ENCODE results near the gene LBHD1. TPM values are rescaled to one million over a fixed set of nuclear protein-coding genes. Genes with fewer than 3 reads are reported as not detected.
"Not testable (repeated sequence)": the region's sequence is repeated elsewhere in the genome, so short reads cannot be mapped to it uniquely, and the experiment has no call there.

LBHD1 gene
- total and polyA plus RNA-seq, 2 of the 4 experiments (the other 2 are of a cell fraction) = 1.6 to 4.0 TPM

DNA sequence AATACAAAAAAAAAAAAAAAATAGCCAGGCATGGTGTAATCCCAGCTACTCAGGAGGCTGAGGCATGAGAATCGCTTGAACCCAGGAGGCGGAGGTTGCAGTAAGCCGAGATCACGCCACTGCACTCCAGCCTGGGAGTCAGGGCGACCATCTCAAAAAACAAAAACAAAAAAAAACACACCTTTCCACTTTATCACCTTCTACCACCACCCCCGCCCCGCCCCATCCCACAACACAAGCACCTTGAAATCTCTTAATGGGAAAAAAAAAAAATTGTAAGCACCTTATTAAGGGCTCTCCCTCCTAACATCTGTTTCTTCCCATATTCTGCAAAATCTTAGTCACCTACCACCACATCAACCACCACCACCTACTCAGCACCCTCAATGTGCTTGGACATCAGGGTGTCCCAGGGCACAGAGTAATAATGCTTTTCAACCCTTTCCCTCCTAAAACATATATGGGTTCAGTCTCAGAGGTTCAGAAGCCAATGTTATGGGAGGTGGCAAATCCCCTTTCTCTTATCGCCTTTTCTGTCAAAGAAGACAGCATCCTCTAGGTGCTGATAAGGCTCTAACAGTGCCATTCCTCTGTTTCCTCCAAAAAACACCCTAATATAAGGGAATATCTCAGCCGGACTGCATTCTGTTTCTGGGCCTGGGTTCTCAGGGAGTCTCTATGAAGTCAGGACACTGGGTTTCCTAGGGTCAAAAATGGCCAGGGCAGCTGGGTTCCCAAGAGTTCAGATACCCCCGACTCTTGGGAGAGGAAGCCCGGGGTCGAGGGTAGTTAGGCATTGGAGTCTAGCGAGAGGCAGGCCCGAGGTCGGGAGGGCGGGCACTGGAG is 19.7 kb downstream of the LBHD1 start:
- Histone ChIP-seq H4K5ac (ENCODE audit: low read depth, low read length) (no peak overlapping the region), H4K91ac (ENCODE audit: insufficient read depth, low read depth, low read length) (0 out of 2 replicates have a peak overlapping the region, but pooled peaks have one; percentile 48), H4K20me1 (ENCODE audit: insufficient read depth, low read length) (no peaks in the 10 kb centered on the region; the same call in 1 of the 2 replicates), H2AFZ (replicated peaks; ENCODE audit: low read length, poor library complexity) (peak overlapping the region; percentile 98), H3K4me2 (ENCODE audit: low read depth, low read length) (peak overlapping the region; percentile 100), H2BK15ac (ENCODE audit: low read depth, low read length) (no peak overlapping the region), H2AK9ac (replicated peaks; ENCODE audit: low read depth, low read length, poor library complexity) (peak overlapping the region; percentile 89), H2BK20ac (ENCODE audit: low read depth, low read length) (no peak overlapping the region), H3K23ac (ENCODE audit: low read depth, low read length) (peak overlapping the region; percentile 75), H3K36me3 (ENCODE audit: control insufficient read depth, insufficient read depth, low read length) (peaks cover 24% of the 10 kb centered on the region), H3K9me3 (ENCODE audit: control insufficient read depth, insufficient read depth, low read length) (no peaks in the 10 kb centered on the region), H3K4me1 (ENCODE audit: control insufficient read depth, insufficient read depth, low read length) (peaks cover 2% of the 10 kb centered on the region; the same call in 1 of the 2 replicates), H4K8ac (ENCODE audit: low read depth in 2 of 2, low read length in 2 of 2) (peak overlapping the region; percentile 10 to 87), H3K14ac (replicated peaks; ENCODE audit: low read depth, low read length) (peak overlapping the region; percentile 94), H2BK120ac (ENCODE audit: low read depth, low read length) (no peak overlapping the region), H3K79me1 (ENCODE audit: low read depth in 1 of 2, low read length in 2 of 2) (peaks cover 6 to 42% of the 10 kb centered on the region in 2 experiments), H3K27me3 (ENCODE audit: control insufficient read depth, insufficient read depth, low read length) (no peaks in the 10 kb centered on the region), H3K56ac (ENCODE audit: extremely low read depth, insufficient read depth, low read length) (peak overlapping the region; percentile 66; the same call in 1 of the 2 replicates), H2AK5ac (ENCODE audit: low read depth, low read length) (peak overlapping the region; percentile 62; the same call in 1 of the 2 replicates), H3K9me1 (ENCODE audit: insufficient read depth, low read length) (no peaks in the 10 kb centered on the region), H3K4me3 (ENCODE audit: insufficient read depth, low read depth, low read length) (peak overlapping the region; percentile 66), H3K18ac (ENCODE audit: low read depth, low read length) (no peak overlapping the region), H3K9ac (ENCODE audit: low read depth, low read length) (peak overlapping the region; percentile 83), H3K4ac (ENCODE audit: low read depth, low read length) (peak overlapping the region; percentile 83), H2BK5ac (ENCODE audit: low read depth, low read length, poor library complexity, severe bottlenecking) (peak overlapping the region; percentile 65), H3K27ac (ENCODE audit: insufficient read depth, low read length) (peak overlapping the region; percentile 79)
- ATAC-seq (ENCODE audit: low read depth) (peak; percentile 2; the same call in 1 of the 2 replicates), DNase-seq (no peak)
- 0% methylated on average over 7 of the region's 16 CpGs; no CpG with 5 or more reads in 1 of the 2 experiments for WGBS, 2 experiments (ENCODE audit: extremely low coverage in 2 of 2, insufficient read length in 1 of 2)
- TF ChIP-seq, protein P1, sequence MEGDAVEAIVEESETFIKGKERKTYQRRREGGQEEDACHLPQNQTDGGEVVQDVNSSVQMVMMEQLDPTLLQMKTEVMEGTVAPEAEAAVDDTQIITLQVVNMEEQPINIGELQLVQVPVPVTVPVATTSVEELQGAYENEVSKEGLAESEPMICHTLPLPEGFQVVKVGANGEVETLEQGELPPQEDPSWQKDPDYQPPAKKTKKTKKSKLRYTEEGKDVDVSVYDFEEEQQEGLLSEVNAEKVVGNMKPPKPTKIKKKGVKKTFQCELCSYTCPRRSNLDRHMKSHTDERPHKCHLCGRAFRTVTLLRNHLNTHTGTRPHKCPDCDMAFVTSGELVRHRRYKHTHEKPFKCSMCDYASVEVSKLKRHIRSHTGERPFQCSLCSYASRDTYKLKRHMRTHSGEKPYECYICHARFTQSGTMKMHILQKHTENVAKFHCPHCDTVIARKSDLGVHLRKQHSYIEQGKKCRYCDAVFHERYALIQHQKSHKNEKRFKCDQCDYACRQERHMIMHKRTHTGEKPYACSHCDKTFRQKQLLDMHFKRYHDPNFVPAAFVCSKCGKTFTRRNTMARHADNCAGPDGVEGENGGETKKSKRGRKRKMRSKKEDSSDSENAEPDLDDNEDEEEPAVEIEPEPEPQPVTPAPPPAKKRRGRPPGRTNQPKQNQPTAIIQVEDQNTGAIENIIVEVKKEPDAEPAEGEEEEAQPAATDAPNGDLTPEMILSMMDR (conservative IDR thresholded peaks at IDR 0.05; ENCODE audit: low read depth, low read length) = no peak
- in situ Hi-C loops (cut with MboI; ENCODE audit: low sequenced_read_pairs) (no loop called here), intact Hi-C loops (cut with micrococcal nuclease) (no loop called here), dilution Hi-C loops (cut with HindIII; ENCODE audit: low sequenced_read_pairs, unreplicated experiment) (no loop called here)
- CTCF ChIA-PET = interaction anchor here (1.4 kb wide), 1 partner anchor 13 kb away, joined by 4 read pairs; the partner anchor contains the start of genes C11orf98 and CSKMT
- no TSS peak for BruUV-seq (replicated peaks)
- POLR2A ChIA-PET (ENCODE audit: unreplicated experiment) = interaction anchor here (0.6 to 1.3 kb wide), 6 partner anchors 13 to 1298 kb away, joined by 3 to 9 read pairs (median 4); partner anchors contain the start of genes C11orf98, CSKMT, LBHD1 and UQCC3

DNA sequence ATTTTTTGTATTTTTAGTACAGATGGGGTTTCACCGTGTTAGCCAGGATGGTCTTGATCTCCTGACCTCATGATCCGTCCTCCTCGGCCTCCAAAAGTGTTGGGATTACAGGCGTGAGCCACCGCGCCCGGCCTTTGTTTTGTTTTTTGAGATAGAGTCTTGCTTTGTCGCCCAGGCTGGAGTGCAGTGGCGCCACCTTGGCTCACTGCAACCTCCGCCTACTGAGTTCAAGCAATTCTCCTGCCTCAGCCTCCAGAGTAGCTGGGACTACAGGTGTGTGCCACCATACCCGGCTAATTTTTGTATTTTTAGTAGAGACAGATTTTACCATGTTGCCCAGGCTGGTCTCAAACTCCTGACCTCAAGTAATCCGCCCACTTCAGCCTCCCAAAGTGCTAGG is 21.8 kb downstream of the LBHD1 start:
- H3K56ac ChIP-seq (ENCODE audit: extremely low read depth, insufficient read depth, low read length); H2BK5ac ChIP-seq (ENCODE audit: low read depth, low read length, poor library complexity, severe bottlenecking); H4K8ac ChIP-seq (ENCODE audit: low read depth in 2 of 2, low read length in 2 of 2); ATAC-seq (ENCODE audit: low read depth); H2BK15ac ChIP-seq (ENCODE audit: low read depth, low read length); BruUV-seq (replicated peaks); in situ Hi-C loops (cut with MboI; ENCODE audit: low sequenced_read_pairs); H3K4me1 ChIP-seq (ENCODE audit: control insufficient read depth, insufficient read depth, low read length); CTCF ChIA-PET; H3K27me3 ChIP-seq (ENCODE audit: control insufficient read depth, insufficient read depth, low read length); H2BK120ac ChIP-seq (ENCODE audit: low read depth, low read length); H2AK5ac ChIP-seq (ENCODE audit: low read depth, low read length); H3K4me2 ChIP-seq (ENCODE audit: low read depth, low read length); H3K9me3 ChIP-seq (ENCODE audit: control insufficient read depth, insufficient read depth, low read length); dilution Hi-C loops (cut with HindIII; ENCODE audit: low sequenced_read_pairs, unreplicated experiment); DNase-seq; H3K18ac ChIP-seq (ENCODE audit: low read depth, low read length); H3K14ac ChIP-seq (replicated peaks; ENCODE audit: low read depth, low read length); H4K5ac ChIP-seq (ENCODE audit: low read depth, low read length); H3K27ac ChIP-seq (ENCODE audit: insufficient read depth, low read length); H4K91ac ChIP-seq (ENCODE audit: insufficient read depth, low read depth, low read length); H3K4me3 ChIP-seq (ENCODE audit: insufficient read depth, low read depth, low read length); H3K23ac ChIP-seq (ENCODE audit: low read depth, low read length); H2AFZ ChIP-seq (replicated peaks; ENCODE audit: low read length, poor library complexity); intact Hi-C loops (cut with micrococcal nuclease); H2BK20ac ChIP-seq (ENCODE audit: low read depth, low read length); H2AK9ac ChIP-seq (replicated peaks; ENCODE audit: low read depth, low read length, poor library complexity); H3K4ac ChIP-seq (ENCODE audit: low read depth, low read length); H3K9me1 ChIP-seq (ENCODE audit: insufficient read depth, low read length); H3K9ac ChIP-seq (ENCODE audit: low read depth, low read length): not testable (repeated sequence)
- Histone ChIP-seq H3K79me1 (ENCODE audit: low read depth in 1 of 2, low read length in 2 of 2) (peaks cover 6 to 49% of the 10 kb centered on the region in 2 experiments), H3K36me3 (ENCODE audit: control insufficient read depth, insufficient read depth, low read length) (peaks cover 24% of the 10 kb centered on the region), H4K20me1 (ENCODE audit: insufficient read depth, low read length) (peaks cover 13% of the 10 kb centered on the region)
- WGBS, 2 experiments (ENCODE audit: extremely low coverage in 2 of 2, insufficient read length in 1 of 2) = 100% methylated on average over 4 of the region's 12 CpGs; no CpG with 5 or more reads in 1 of the 2 experiments
- POLR2A ChIA-PET (ENCODE audit: unreplicated experiment) = interaction anchor here (1.3 kb wide), 1 partner anchor 15 kb away, joined by 5 read pairs; the partner anchor contains the start of gene CSKMT
